Pancreas (tissue), 10 donors: ENCODE data around the gene TSSK3. TPM values are rescaled to one million over a fixed set of nuclear protein-coding genes. Genes with fewer than 3 reads are reported as not detected.

Source experiments
- ATAC-seq, 4 donors: fragments of 200-7000 bp; cut with Tn5 transposase; one replicate each; pipeline versions ENCODE4 v1.8.0 to v1.9.1; 2020; ENCODE audit warnings: mild to moderate bottlenecking in 4 of 4, moderate library complexity in 4 of 4
- DNase-seq, 6 donors: peaks; one replicate each; pipeline ENCODE4 v3.0.0-alpha.2; 2020
- FAIRE-seq: peaks from 2 replicates; lab custom pipeline; 2012; peaks lifted over from hg19 to GRCh38; lab: Jason Lieb, UNC
- H3K27ac ChIP-seq, 4 donors: fragments of 200-600 bp; sonication (generic); 1 replicate in 3 of 4; 2 replicates in 1 of 4; pipeline versions ENCODE4 v1.5.0 to v1.8.0; 2020
- H3K27me3 ChIP-seq, 4 donors: fragments of 200-600 bp; one replicate each; pipeline ENCODE4 v1.8.0; 2021
- H3K36me3 ChIP-seq, 3 donors: fragments of 200-600 bp; sonication (generic) in 1 of 3; one replicate each; pipeline versions ENCODE4 v1.5.0 to v1.8.0; 2020 to 2021
- H3K4me1 ChIP-seq, 3 donors: fragments of 200-600 bp; one replicate each; pipeline ENCODE4 v1.8.0; 2021
- H3K4me3 ChIP-seq, 4 donors: fragments of 200-600 bp; sonication (generic) in 2 of 4; one replicate each; pipeline versions ENCODE4 v1.5.0 to v1.8.0; 2020 to 2021
- H3K9me3 ChIP-seq, 4 donors: fragments of 200-600 bp; one replicate each; pipeline ENCODE4 v1.8.0; 2021
- CTCF ChIP-seq, 4 donors: fragments of 200-600 bp; sonication (generic) in 3 of 4; IDR thresholded peaks; one replicate each; pipeline versions ENCODE4 v1.5.0 to v1.8.0; 2021; ENCODE audit warnings: antibody characterized with exemption in 4 of 4
- WGBS, 2 donors: extraction: QIAGEN DNeasy Blood & Tissue Kit; methylation state at CpG; one replicate each; pipeline ENCODE4 v1.1.7; 2013; 5-methylcytosine and 5-hydroxymethylcytosine counted together
- intact Hi-C, 3 donors: fragments of 100-400 bp; cut with DNase I; formaldehyde crosslinking; loops; one replicate each; pipeline versions ENCODE4 v1.11.1 to v1.14.2; 2022
- polyA plus RNA-seq, 2 donors: library from polyadenylated mRNA; stranded (reverse); fragments of 200-250 nt; gene quantifications; one replicate each; pipeline ENCODE4 v1.2.3, GENCODE V29; 2013
- total RNA-seq, 6 donors: library from RNA; stranded (reverse); fragmentation: NEBNext Ultra II Directional in 4 of 6; extraction: Animal tissue kit (Norgen Biotek cat#: 25700) in 4 of 6; gene quantifications; one replicate each; pipeline versions ENCODE4 v1.2.1 to v1.2.4, GENCODE V29; 2021 to 2023
- donor health status: healthy with polysubstance abuse.
- donor health status: DM: no; HTN: no; CAD: no; lungs with moderate emphysema.
- donor health status: DM: no; HTN: no; CAD: no.
- donor health status: control.
- donor health status: control.
- donor health status: Bipolar disorder and iron deficiency.
- donor health status: DM: yes; HTN: yes; CAD: no.
- donor health status: DM: no; HTN: no; CAD: no.
- donor health status: DM: no; HTN: no; CAD: no.
- donor health status: DM: yes; HTN: yes; CAD: no.

TSSK3 gene
- total and polyA plus RNA-seq, 8 donors, result 0.35 to 2.5 (median 1.3) TPM

GRCh38 chr1:32390904-32391870 is 28.8 kb downstream of the TSSK3 start:
- 50 to 58% methylated on average over 8 of the region's 8 CpGs for WGBS, 2 donors
- peaks cover 9 to 18% (median 15%) of the 10 kb centered on the region in 3 donors for H3K4me1 ChIP-seq
- intact Hi-C loops, result no loop called here
- no peak overlapping the region for H3K27ac ChIP-seq
- no peak overlapping the region for H3K4me3 ChIP-seq
- no peaks in the 10 kb centered on the region for H3K27me3 ChIP-seq
- peaks cover 0 to 20% (median 3%) of the 10 kb centered on the region in 3 donors for H3K36me3 ChIP-seq
- no peaks in the 10 kb centered on the region for H3K9me3 ChIP-seq
- ATAC-seq (no peak), FAIRE-seq (no peak), DNase-seq (no peak)
- no peak for TF ChIP-seq CTCF (IDR thresholded peaks at IDR 0.05)

- intact Hi-C loops, result no loop called here
- 54 to 55% methylated on average over 3 of the region's 3 CpGs for WGBS, 2 donors
- Histone ChIP-seq H3K9me3 (no peaks in the 10 kb centered on the region), H3K27ac (no peak overlapping the region), H3K36me3 (peaks cover 0 to 12% (median 3%) of the 10 kb centered on the region in 3 donors), H3K27me3 (no peaks in the 10 kb centered on the region), H3K4me3 (peak overlapping the region in 1 of 4 donors; percentile 73), H3K4me1 (peaks cover 9 to 18% (median 15%) of the 10 kb centered on the region in 3 donors)
- DNase-seq (no peak), ATAC-seq (no peak), FAIRE-seq (no peak)
- TF ChIP-seq CTCF (IDR thresholded peaks at IDR 0.05), result no peak
These were observed 30.0 kb downstream of the TSSK3 start for GRCh38 chr1:32392325-32392724.

- Histone ChIP-seq H3K4me1 (peaks cover 9 to 18% (median 15%) of the 10 kb centered on the region in 3 donors), H3K36me3 (peaks cover 0 to 12% (median 3%) of the 10 kb centered on the region in 3 donors), H3K27me3 (no peaks in the 10 kb centered on the region), H3K9me3 (no peaks in the 10 kb centered on the region), H3K4me3 (peak overlapping the region in 3 of 4 donors; percentile 58 to 91 (median 73)), H3K27ac (no peak overlapping the region)
- WGBS, 2 donors, result 71 to 73% methylated on average over 1 of the region's 1 CpG
- no peak for DNase-seq
- intact Hi-C loops, result no loop called here
- FAIRE-seq, result no peak
- TF ChIP-seq CTCF (IDR thresholded peaks at IDR 0.05), result no peak
- no peak for ATAC-seq
These were observed 30.8 kb downstream of the TSSK3 start for GRCh38 chr1:32393136-32393535.

GRCh38 chr1:32393832-32394140 is 31.4 kb downstream of the TSSK3 start:
- H3K36me3 ChIP-seq, result peaks cover 0 to 7% (median 3%) of the 10 kb centered on the region in 3 donors
- no peak for FAIRE-seq
- no peaks in the 10 kb centered on the region for H3K27me3 ChIP-seq
- 1% methylated on average over 15 of the region's 15 CpGs for WGBS, 2 donors
- H3K4me1 ChIP-seq, result peaks cover 9 to 18% (median 15%) of the 10 kb centered on the region in 3 donors
- DNase-seq, result peak in 2 of 6 donors; percentile 45 to 72
- peak overlapping the region; percentile 77 to 94 (median 86) for H3K27ac ChIP-seq
- intact Hi-C loops, result no loop called here
- peak; percentile 47 to 63 (median 56) for ATAC-seq
- TF ChIP-seq CTCF (IDR thresholded peaks at IDR 0.05), result no peak
- peak overlapping the region; percentile 58 to 91 (median 79) for H3K4me3 ChIP-seq
- no peaks in the 10 kb centered on the region for H3K9me3 ChIP-seq
